GM18508 (cell line): ENCODE data around the gene LGALS8.

ENCODE experiments used
- ATAC-seq: cut with Tn5 transposase; IDR thresholded peaks from one replicate; pipeline ENCODE4 v1.9.1; 2021; ENCODE audit warnings: moderate number of reproducible peaks; ENCODE audit not compliant: insufficient read depth, unreplicated experiment

LGALS8 gene

DNA sequence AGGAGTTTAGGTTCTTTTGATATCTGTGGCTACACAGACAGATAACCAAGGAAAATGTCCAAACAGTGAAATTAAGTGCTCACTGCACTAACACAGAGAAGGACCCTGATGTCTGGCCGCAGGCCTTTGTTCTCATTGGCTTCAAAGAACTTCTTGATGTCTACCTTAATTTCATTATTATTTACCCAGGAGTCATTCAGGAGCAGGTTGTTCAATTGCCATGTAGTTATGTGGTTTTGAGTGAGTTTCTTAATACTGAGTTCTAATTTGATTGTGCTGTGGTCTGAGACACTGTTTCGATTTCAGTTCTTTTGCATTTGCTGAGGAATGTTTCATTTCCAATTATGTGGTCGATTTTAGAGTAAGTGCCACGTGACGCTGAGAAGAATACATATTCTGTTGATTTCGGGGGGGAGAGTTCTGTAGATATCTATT, 15.2 kb upstream of the LGALS8 start:
- peak; percentile 27 for ATAC-seq

DNA sequence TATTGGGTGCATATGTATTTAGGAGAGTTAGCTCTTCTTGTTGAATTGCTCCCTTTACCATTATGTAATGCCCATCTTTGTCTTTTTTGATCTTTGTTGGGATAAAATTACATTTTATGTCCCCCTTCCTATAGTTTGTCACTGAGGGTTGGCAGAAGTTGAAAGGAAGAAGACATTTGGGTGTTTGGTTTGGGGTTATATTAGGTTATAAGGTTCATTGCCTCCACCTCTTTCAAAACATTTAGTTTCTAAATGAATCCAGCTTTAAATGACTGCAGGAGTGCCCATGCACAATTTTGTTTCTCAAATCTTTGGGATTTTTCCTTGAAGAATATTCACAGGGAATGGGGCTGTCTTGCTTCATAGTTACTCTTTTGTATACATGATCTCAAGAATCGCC, 14.6 kb upstream of the LGALS8 start:
- ATAC-seq = no peak

DNA sequence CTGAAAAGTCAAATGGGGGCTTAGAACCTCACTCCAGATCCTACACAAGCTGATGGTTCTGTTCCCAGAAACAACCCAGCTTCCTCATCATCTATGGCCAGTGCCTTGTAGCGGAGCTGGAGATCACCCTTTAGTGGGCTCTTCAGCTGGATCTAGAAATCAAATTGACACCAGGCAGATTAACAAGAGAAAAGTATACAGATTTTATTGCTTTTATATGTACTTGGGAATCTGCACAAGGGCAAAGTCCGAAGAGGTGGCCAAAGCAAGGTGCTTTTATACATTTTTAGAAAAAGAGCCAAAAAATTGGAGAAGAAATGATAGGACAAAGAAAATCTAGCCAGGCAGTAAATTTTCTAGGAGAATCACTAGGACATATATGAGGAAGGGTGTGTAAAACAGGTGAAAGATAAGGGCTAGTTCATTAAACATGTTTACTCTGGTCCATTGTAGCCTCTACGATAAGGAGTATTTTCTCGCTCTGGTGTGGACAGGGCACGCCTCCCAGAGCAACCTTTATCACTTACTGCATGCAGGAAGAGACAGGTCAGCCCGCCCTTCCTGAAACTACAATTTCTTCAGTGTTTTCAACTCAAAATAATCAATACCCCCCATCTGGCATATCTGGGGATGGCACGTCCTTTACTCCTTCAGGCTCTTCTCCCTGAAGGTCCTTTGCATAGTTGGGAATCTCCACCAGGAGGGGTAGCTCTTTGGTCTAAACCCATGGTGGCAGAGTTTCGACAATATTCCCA, 14.0 kb upstream of the LGALS8 start:
- no peak for ATAC-seq

DNA sequence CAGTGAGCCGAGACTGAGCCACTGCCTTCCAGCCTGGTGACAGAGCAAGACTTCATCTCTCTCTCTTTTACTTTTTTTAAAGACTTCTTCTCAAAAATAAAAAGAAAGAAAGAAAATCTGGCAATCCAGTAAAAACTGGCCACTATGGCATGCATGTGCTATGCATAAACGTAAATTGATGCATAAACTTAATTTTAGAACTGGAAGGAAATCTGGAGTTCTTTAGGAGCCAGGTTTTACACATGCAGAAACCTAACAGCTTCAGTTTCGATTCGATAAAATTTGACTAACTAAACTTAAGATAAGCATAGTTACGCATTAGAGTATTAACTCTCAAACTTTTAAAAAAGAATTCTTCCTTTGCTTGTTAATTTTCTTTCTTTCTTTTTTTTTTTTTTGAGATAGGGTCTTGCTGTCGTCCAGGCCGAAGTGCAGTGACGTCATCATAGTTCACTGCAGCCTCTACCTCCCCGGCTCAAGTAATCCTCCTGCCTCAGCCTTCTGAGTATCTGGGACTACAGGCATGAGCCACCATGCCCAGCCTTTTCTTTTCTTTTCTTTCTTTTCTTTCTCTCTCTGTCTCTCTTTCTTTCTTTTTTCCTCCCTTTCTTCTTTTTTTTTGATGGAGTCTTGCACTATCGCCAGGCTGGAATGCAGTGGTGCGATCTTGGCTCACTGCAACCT, 11.9 kb upstream of the LGALS8 start:
- no peak for ATAC-seq

DNA sequence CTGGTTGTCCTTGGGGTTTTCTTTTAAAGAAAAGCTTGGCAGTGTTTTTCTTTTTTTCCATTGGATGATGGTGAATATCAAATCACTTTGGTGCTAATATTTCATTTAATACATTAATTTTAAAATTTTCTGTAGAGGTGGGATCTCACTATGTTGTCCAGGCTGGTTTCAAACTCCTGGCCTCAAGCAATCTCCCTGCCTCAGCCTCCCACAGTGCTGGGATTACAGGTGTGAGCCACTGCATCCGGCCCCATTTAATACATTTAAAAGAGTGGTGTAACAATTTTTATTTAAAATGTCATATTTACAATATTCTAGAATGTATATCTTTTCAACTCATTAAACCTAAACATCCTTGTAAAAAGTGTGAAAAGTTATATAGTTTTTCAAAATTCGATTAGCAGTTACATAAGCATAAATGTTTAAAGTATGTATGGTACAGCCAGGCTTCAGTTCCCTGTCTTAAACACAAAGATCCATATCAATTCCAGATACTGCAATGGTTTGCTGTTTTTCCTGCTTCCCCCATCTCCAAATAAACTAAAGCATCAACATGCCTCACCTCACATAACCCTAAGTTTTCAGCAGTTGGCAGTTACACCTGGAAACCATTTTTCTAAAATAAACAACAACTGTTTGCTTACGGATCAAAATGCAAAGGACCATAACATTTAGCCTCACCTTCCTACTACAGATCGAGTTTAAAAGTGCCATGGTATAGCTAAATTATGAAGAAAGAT, 8.9 kb upstream of the LGALS8 start:
- no peak for ATAC-seq

DNA sequence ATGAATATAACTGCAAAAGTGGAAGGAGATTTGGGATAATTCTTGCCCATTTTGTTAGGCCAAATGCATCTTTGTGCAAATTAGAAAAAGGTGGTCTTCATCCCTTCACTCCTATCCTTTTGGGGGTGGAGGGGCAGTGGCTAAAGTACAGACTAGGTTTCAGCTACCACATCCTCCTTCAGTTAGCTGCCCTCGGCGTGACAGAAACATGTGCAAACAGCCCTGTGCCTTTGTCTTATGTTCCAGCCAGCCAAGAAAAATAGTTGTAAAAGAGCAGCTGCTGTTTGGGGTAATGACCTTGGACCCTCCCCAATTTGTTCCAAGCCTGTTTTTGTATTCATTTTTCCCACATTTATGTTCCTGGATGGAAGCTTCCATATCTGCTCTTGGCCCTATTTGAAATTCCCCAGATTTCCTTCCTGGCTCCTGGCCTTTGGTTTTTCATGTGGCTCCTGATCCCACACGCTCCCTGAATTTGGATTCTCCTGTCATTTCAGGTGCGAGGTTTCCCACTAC, 8.3 kb upstream of the LGALS8 start:
- ATAC-seq = no peak

DNA sequence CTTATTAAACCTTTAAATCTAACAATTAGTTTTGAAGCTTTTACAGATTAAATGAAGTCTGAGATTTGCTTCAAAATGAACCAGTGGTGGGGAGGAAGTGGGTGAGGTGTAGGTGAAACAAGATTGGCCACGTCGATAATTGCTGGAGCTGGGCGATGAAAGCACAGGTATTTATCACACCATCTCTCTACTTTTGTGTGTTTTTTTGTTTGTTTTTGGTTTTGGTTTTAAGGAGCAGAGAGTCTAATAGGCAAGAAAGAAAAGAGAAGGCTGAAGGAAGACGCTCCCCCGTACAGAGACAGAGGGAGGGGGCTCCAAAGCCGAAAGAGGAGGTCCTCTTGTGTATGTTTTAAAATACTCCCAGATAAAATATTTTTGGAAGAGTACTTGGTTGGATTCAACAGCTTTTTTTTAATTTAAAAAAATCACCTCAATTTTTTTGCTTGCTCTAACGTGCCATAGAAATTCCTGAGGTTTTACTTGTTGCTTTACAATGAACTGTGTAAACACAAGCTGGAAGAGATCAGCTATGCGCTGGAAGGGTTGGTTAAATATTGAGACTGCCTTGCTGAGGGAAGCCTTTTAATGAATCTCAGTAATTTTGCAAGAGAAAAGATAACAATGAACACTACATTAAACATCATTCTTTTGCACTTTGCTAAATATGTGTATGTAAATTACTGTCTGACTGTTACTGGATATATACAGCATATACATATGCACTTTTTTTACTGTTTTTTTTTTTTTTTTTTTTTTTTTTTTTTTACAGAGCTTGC, 6.7 kb upstream of the LGALS8 start:
- no peak for ATAC-seq

DNA sequence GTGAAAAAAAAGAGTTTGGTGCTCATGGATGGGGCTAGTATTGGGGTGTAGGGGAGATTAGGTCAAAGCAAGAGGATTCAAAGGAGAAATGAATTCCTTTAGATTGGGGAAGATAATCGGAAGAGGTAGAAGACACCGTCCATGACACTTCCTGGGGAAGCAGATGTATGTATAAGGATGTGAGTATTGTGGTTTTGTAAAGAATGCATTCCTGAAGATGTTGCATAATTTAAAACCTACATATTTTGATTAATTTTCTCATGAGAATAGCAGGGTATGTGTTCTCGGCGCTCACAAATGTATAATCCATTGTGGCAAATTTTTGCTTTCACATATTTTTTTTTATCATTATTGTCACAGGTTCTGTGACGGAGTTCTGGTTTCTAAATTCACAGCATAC, 5.5 kb upstream of the LGALS8 start:
- no peak for ATAC-seq

DNA sequence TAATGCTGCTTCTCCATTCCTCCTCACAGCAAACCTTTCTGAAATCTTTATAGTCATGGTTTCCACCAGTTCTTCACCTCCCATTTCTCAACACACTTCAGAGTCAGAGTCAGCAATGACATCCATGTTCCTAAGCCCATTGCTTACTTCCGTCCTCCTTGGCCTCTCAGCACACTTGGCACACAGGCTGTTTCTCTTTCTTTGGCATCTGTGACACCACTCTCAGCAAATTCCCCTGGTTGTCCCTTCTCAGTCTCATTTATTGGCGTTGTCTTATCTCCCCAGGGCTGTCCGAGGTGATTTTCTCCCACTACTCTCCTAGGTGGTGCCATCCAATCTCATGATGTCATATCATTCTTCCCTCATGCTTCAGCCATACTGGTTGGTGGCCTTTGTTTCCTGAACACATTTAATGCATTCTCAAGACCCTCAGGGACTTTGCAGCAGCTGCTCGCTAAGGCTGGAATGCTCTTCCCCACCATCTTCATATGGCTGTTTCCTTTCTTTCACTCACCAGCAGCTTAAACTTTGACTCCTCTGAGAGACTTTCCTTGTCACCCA, 3.3 kb upstream of the LGALS8 start:
- ATAC-seq = no peak

DNA sequence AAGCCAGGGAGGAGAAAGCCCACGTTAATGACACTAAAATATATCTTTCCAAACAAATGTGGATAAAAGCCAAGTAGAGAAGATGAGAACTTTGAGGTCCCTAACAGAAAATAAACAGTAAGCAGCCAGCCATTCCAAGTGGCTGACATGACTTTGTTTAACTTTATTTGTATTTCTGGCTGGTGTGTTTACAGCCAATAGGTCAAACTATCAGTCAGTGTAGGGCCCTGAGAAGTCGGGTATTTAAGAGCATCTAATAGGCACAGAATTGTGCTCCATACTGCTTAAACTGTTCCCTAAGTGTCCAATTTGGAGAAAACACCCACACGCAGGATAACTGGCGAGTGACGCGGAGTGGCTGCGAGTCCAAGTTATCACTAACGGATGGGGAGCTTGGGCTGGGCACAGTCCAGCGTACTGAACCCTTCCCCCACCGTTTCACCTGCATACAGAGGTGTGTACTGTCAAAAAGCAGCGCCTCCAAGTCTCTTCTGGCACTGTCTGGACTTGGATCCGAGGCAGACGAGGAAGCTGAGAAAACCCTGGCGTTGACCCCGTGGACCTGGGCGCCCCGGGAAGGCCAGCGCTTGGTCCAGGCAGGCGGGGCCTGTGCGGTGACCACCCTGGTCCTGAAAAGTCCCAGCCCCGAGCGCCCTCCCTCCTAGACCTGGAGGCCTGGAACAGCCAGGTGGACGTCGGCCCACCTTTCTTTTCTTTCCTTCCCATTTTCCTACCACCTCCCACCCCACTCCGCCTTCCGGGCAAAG, 662 bp upstream of the LGALS8 start:
- no peak for ATAC-seq

DNA sequence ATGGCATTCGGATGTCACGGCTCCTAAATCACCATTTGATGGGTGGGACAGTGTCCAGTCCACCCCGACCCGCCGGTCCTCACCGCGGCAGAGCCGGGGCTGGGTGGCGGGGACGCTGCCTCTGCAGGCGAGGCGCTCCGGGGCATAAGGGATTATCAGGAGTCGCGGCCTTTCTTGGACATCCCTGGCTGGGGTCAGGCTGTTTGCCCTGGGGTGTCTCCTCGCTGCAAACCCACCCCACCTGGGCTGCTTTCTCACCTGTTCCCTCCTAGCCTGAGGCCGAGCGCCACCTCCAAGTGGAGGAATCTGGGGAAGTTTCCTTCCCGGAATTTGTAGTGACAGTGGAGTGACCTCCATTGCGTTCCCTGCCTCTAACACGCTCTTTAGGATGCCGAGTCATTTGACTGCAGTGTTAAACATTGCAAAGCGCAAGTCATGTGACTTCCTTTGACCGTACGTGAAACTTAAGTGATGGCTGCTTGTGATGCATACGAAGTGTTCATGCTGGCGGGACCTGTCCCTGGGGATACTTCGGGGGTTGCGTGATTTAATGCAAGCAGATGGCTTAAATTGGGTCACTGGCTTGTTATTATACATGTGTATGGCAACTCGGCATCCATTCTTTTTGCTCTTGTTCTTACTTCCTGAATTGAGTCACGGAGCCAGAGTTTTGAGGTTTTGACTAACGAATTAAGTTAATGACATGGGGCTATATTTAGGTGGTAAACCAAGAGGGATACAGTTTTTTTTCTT, 536 bp downstream of the LGALS8 start:
- ATAC-seq = peak; percentile 90

DNA sequence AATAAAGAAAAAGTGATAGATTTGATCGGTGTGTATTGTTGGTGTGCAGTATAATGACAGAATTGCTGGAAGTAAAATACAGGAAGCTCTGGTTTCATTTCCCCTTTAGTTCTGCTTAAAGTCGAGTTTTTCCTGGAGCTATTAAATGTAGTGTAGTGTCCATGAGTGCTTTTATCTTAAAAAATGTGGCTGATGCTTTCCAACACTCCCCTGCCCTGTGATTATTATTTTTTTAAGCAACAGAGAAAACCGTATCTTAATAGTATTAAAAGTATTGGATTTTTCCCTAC, 1.1 kb downstream of the LGALS8 start:
- ATAC-seq = no peak

DNA sequence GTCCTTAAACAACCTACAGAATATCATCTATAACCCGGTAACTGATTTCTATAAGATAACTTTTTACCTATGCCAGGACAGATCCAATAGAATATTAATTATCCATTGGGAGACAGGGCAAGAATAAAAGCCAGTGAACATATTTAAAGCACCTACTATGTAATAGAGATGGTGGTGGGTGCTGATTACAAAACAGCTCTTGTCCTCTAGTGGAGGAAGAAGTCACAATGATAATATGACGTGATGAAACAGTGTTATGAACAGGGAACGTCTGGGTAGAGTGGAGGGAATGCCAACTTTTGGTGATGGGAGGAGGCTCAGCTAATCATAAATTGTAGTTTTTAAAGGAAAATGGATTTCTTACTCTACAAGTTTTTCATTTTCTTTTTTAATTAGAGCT, 2.3 kb downstream of the LGALS8 start:
- no peak for ATAC-seq

DNA sequence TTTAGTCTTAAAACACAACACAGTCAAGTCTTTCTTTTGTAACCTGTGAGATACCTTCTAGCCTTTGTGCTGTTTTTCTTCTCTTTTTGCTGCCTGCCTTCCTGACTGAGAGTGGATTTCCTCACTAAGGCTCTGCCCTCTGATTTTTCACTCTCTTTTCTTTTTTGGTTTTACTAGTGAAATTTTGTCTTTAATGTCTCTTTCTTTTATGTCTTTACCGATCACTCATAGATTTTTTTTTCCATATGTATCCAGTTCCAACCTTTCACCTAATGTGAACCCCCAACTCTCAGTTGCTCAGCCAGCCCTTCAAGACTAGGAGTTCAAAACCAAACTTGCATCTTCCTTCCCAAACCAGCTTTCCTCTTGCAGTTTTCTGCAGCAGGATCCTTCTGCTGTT, 6.5 kb downstream of the LGALS8 start:
- no peak for ATAC-seq

DNA sequence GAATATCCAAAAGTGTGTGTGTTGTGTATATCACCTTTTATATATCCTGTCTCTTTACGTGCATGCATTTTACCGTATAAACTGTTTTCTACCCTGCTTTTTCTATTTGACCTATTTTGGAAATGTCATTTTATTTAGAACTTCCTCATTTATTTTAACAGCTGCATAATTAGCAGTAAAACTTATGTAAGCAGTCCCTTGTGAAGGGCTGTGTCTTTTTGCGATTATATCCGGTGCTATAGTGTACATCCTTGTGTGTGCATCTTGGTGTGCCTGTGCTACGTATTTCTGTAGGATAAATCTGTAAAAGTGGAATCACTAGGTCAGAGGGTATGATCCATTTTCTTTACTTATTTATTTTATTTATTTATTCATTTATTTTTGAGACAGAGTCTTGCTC, 7.2 kb downstream of the LGALS8 start:
- ATAC-seq = no peak

DNA sequence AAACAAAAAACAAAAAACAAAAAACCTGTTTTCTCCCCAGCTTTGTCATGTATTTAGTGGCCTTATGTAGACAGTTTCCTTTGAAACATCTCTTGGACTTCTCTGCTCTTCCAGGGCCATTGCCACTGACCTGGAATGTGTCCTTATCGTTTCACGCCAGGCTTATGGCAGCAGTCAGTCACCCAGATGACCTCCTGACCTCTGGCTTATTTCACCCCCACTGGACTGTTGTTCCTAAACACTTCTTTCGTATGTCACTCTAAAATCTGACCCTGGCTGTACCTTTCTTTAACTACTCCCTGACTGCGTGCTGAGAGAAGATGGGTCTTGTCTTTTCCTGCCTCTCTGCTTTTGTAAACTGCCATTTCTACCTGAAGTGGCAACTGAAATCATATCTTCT, 9.1 kb downstream of the LGALS8 start:
- no peak for ATAC-seq

DNA sequence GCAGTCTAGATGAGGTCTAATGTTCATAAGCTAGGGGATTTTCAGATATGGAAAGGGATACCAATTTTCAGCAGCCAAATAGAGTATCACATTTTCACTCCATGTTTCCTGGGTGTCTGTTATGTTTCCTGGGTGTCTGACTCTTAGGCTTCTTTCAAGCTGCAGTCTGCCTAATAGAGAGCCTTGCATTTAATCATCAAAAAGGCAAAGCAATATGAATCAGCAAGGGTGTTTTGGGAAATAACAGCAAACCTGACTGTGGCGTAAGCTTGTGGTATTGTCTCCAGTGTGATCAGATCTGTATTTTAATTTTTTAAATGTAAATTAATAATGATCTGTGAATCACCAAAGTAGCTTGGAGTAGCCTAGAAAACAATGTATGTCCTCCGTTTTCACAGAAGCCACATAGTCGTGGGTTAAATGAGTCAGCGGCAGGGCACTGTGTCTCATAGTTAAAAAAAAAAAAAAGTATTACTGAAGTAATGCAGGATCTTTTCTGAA, 10.4 kb downstream of the LGALS8 start:
- no peak for ATAC-seq

DNA sequence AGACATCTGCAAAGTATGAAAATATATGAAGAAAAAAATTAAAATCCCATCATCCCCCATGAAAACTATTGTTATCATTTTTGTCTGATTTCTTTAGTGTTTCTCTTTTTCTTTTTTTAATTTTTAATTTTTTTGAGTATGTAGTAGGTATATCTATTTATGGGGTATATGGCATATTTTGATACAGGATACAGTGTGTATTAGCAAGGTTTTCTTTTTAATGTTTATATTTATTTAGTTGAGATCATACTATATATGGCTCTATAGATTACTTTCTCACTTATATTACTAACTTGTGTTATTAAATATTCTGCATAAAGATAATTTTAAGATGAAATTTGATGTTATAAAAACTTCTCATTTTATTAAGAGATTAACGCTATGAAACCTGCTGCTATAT, 11.4 kb downstream of the LGALS8 start:
- ATAC-seq = no peak

DNA sequence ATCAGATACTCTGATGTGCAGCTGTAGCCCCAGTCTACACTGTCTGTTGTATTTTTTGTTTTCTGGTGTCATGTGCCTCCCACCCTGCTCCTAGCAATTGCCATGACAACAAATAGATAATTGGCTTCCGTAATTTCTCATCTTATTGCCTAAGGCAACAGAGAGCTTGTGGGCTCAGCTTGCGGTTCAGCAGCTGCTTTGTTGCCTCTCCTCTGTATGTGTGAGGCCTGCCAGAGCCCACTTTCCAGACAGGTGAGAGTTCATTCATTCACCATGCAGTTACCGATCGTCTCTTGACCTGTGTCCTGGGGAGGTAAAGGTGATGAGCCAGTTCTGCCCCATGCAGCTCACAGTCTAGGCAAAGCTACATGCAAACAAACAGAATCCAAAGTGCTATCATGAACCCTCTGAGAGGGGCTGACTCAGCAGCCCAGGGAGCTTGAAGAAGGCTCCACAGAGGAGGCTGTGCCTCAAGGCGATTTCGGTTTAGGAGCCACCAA, 11.9 kb downstream of the LGALS8 start:
- ATAC-seq = no peak
